Left ventricle myocardium inferior (tissue), 1 donor: ENCODE measurements around the gene SLC6A17. TPM values are rescaled to one million over a fixed set of nuclear protein-coding genes. Genes with fewer than 3 reads are reported as not detected.

Experiments used
- DNase-seq: peaks from one replicate; pipeline ENCODE4 v3.0.0-alpha.2; 2020
- H3K27ac ChIP-seq: fragments of 200-600 bp; replicated peaks from 2 replicates; pipeline ENCODE4 v1.8.0; 2021
- H3K27me3 ChIP-seq: fragments of 200-600 bp; 2 replicates; pipeline ENCODE4 v1.8.0; 2021; ENCODE audit warnings: low read depth
- H3K36me3 ChIP-seq: fragments of 200-600 bp; 2 replicates; pipeline ENCODE4 v1.8.0; 2021
- H3K4me1 ChIP-seq: fragments of 200-600 bp; 2 replicates; pipeline ENCODE4 v1.8.0; 2021
- H3K4me3 ChIP-seq: fragments of 200-600 bp; 2 replicates; pipeline ENCODE4 v1.8.0; 2021; ENCODE audit warnings: mild to moderate bottlenecking, moderate library complexity
- H3K9me3 ChIP-seq: fragments of 200-600 bp; replicated peaks from 2 replicates; pipeline ENCODE4 v1.8.0; 2021
- CTCF ChIP-seq: fragments of 200-600 bp; IDR thresholded peaks from 2 replicates; pipeline ENCODE4 v1.8.0; 2021; ENCODE audit warnings: antibody characterized with exemption, mild to moderate bottlenecking, borderline replicate concordance
- intact Hi-C: fragments of 100-400 bp; cut with micrococcal nuclease; formaldehyde crosslinking; loops from one replicate; pipeline ENCODE4 v1.11.0; 2022
- total RNA-seq: library from RNA; stranded (reverse); fragmentation: NEBNext Ultra II Directional; extraction: Animal tissue kit (Norgen Biotek cat#: 25700); gene quantifications from one replicate; pipeline ENCODE4 v1.2.1, GENCODE V29; 2021
- donor health status: DM: no; HTN: yes; CAD: no; lungs with severe emphysema.

The SLC6A17 gene
- total RNA-seq, 1 donor from 2014 or later = not detected

- peaks cover 14% of the 10 kb centered on the region for H3K27me3 ChIP-seq
- no peak for TF ChIP-seq CTCF
- H3K9me3 ChIP-seq = no peaks in the 10 kb centered on the region
- peak overlapping the region; percentile 82 for H3K4me3 ChIP-seq
- H3K4me1 ChIP-seq = peaks cover 46% of the 10 kb centered on the region
- no peaks in the 10 kb centered on the region for H3K36me3 ChIP-seq
- peak overlapping the region; percentile 88 for H3K27ac ChIP-seq
- intact Hi-C loops = loop anchor here (2.0 to 5.0 kb wide), 2 partner anchors 102 to 253 kb away; no protein-coding TSS in a partner anchor
- DNase-seq = no peak
These were observed 58.8 kb downstream of the SLC6A17 start for GRCh38 chr1:110208916-110209645.

- intact Hi-C loops = loop anchor here (2.0 to 5.0 kb wide), 2 partner anchors 101 to 252 kb away; no protein-coding TSS in a partner anchor
- no peaks in the 10 kb centered on the region for H3K36me3 ChIP-seq
- TF ChIP-seq CTCF = peak; percentile 19
These were observed 59.7 kb downstream of the SLC6A17 start, which contains the start of gene KCNC4 for GRCh38 chr1:110209715-110210603. KCNC4 (plus strand) TSS chr1:110210314; CDS start chr1:110211500, 1,186 bp downstream.

GRCh38 chr1:110210604-110211495, 60.6 kb downstream of the SLC6A17 start:
- no peak for TF ChIP-seq CTCF
- Histone ChIP-seq H3K36me3 (no peaks in the 10 kb centered on the region), H3K27me3 (peaks cover 14% of the 10 kb centered on the region), H3K4me1 (peaks cover 63% of the 10 kb centered on the region), H3K4me3 (peak overlapping the region; percentile 82), H3K27ac (peak overlapping the region; percentile 88), H3K9me3 (no peaks in the 10 kb centered on the region)
- peak; percentile 49 for DNase-seq
- intact Hi-C loops = no loop called here

More at GRCh38 chr1:110209715-110210603, 59.7 kb downstream of the SLC6A17 start, which contains the start of gene KCNC4:
- peaks cover 55% of the 10 kb centered on the region for H3K4me1 ChIP-seq
- no peaks in the 10 kb centered on the region for H3K9me3 ChIP-seq
- H3K27ac ChIP-seq = peak within 1 kb of the TSS; percentile 88
- peaks cover 14% of the 10 kb centered on the region for H3K27me3 ChIP-seq
- H3K4me3 ChIP-seq = peak within 1 kb of the TSS; percentile 82
- DNase-seq = peak; percentile 92

- DNase-seq = no peak
- Histone ChIP-seq H3K27ac (peak overlapping the region; percentile 88), H3K4me1 (peaks cover 63% of the 10 kb centered on the region), H3K36me3 (no peaks in the 10 kb centered on the region), H3K27me3 (peaks cover 14% of the 10 kb centered on the region), H3K9me3 (no peaks in the 10 kb centered on the region), H3K4me3 (peak overlapping the region; percentile 82)
- intact Hi-C loops = no loop called here
- no peak for TF ChIP-seq CTCF
These were observed 61.3 kb downstream of the SLC6A17 start for GRCh38 chr1:110211496-110212168.
